Neural cell (in vitro differentiated cells): Measurements from ENCODE around the gene CLIC6. TPM values are rescaled to one million over a fixed set of nuclear protein-coding genes. Genes with fewer than 3 reads are reported as not detected.

Experiments
- H2AFZ ChIP-seq: fragments of 200-600, 300-800 bp; sonication (generic), shearing (Covaris generic); 2 replicates; pipeline ENCODE4 v1.6.0; 2014; ENCODE audit warnings: low read depth, mild to moderate bottlenecking, antibody characterized with exemption, low read length, moderate library complexity
- H3F3A ChIP-seq: fragments of 200-600 bp; shearing (Covaris generic); 2 replicates; pipeline ENCODE4 v1.6.1; 2016; ENCODE audit warnings: mild to moderate bottlenecking, moderate library complexity, mixed read lengths, antibody characterized with exemption, low read length; ENCODE audit not compliant: insufficient read depth, poor library complexity, severe bottlenecking
- H3K27ac ChIP-seq: fragments of 200-600, 300-800 bp; sonication (generic), shearing (Covaris generic); 2 replicates; pipeline ENCODE4 v1.5.1; 2014; ENCODE audit warnings: mild to moderate bottlenecking, low read length, moderate library complexity
- H3K27me3 ChIP-seq: fragments of 300-800, 200-600 bp; sonication (generic), shearing (Covaris generic); 2 replicates; pipeline ENCODE4 v1.6.0; 2014; ENCODE audit warnings: mild to moderate bottlenecking, low read depth, low read length, moderate library complexity; ENCODE audit not compliant: insufficient read depth
- H3K36me3 ChIP-seq: fragments of 300-800, 200-600 bp; sonication (generic), shearing (Covaris generic); 2 replicates; pipeline ENCODE4 v1.5.1; 2014; ENCODE audit warnings: mild to moderate bottlenecking, antibody characterized with exemption, low read length, moderate library complexity; ENCODE audit not compliant: insufficient read depth
- H3K4me2 ChIP-seq: fragments of 300-800, 200-600 bp; sonication (generic), shearing (Covaris generic); 2 replicates; pipeline ENCODE4 v1.6.0; 2014; ENCODE audit warnings: mild to moderate bottlenecking, low read length
- H3K4me3 ChIP-seq: fragments of 300-800, 200-600 bp; sonication (generic), shearing (Covaris generic); 2 replicates; pipeline ENCODE4 v1.5.1; 2014; ENCODE audit warnings: mild to moderate bottlenecking, low read length, moderate library complexity
- H3K79me2 ChIP-seq: fragments of 200-600 bp; shearing (Covaris generic); replicated peaks from 2 replicates; pipeline ENCODE4 v1.6.0; 2014; ENCODE audit warnings: mild to moderate bottlenecking, low read length, moderate library complexity; ENCODE audit not compliant: insufficient read depth
- H3K9ac ChIP-seq: fragments of 300-800, 200-600 bp; sonication (generic), shearing (Covaris generic); 2 replicates; pipeline ENCODE4 v1.6.1; 2016; ENCODE audit warnings: mild to moderate bottlenecking, low read length, mixed read lengths
- H3K9me2 ChIP-seq: fragments of 200-600 bp; shearing (Covaris generic); 2 replicates; pipeline ENCODE4 v1.6.1; 2016; ENCODE audit warnings: mild to moderate bottlenecking, low read length, mixed read lengths; ENCODE audit not compliant: insufficient read depth
- H3K9me3 ChIP-seq: fragments of 200-600, 300-800 bp; sonication (generic), shearing (Covaris generic); 2 replicates; pipeline ENCODE4 v1.6.1; 2016; ENCODE audit warnings: mild to moderate bottlenecking, mixed run types, low read length, moderate library complexity, mixed read lengths
- H4K20me1 ChIP-seq: fragments of 200-600 bp; shearing (Covaris generic); 2 replicates; pipeline ENCODE4 v1.6.1; 2016; ENCODE audit warnings: mild to moderate bottlenecking, mixed run types; ENCODE audit not compliant: insufficient read depth
- CTCF ChIP-seq: fragments of 450-650 bp; IDR thresholded peaks from 2 replicates; pipeline ENCODE4 v1.5.1; 2014; ENCODE audit warnings: antibody characterized with exemption, mild to moderate bottlenecking, moderate library complexity; ENCODE audit not compliant: poor library complexity, severe bottlenecking
- EP300 ChIP-seq: fragments of 450-650 bp; conservative IDR thresholded peaks from 2 replicates; pipeline ENCODE4 v1.6.1; 2014; ENCODE audit warnings: antibody characterized with exemption, mild to moderate bottlenecking, moderate library complexity; ENCODE audit not compliant: poor library complexity, severe bottlenecking
- EZH2 ChIP-seq: fragments of 200-600, 300-800 bp; shearing (Covaris generic), sonication (generic); IDR thresholded peaks from 2 replicates; pipeline ENCODE4 v1.6.1; 2014; ENCODE audit warnings: antibody characterized with exemption, low read length, borderline replicate concordance, mild to moderate bottlenecking; ENCODE audit not compliant: insufficient read depth, poor library complexity, severe bottlenecking
- MXI1 ChIP-seq: fragments of 450-650 bp; conservative IDR thresholded peaks from 2 replicates; pipeline ENCODE4 v1.6.1; 2014; ENCODE audit warnings: antibody characterized with exemption, mild to moderate bottlenecking; ENCODE audit not compliant: poor library complexity, severe bottlenecking
- POLR2AphosphoS5 ChIP-seq: IDR thresholded peaks from 2 replicates; pipeline ENCODE4 v1.6.1; 2012
- RAD21 ChIP-seq: fragments of 450-650 bp; conservative IDR thresholded peaks from 2 replicates; pipeline ENCODE4 v1.6.1; 2014; ENCODE audit warnings: antibody characterized with exemption, mild to moderate bottlenecking, moderate library complexity
- REST ChIP-seq: IDR thresholded peaks from 2 replicates; pipeline ENCODE4 v1.6.1; 2012; ENCODE audit warnings: borderline replicate concordance
- SMC3 ChIP-seq: fragments of 450-650 bp; conservative IDR thresholded peaks from 2 replicates; pipeline ENCODE4 v1.6.1; 2014; ENCODE audit warnings: antibody characterized with exemption, mild to moderate bottlenecking, moderate library complexity; ENCODE audit not compliant: poor library complexity
- TAF1 ChIP-seq: IDR thresholded peaks from 2 replicates; pipeline ENCODE4 v1.6.1; 2012; ENCODE audit warnings: low read depth
- polyA plus RNA-seq: library from polyadenylated mRNA; depleted of rRNA; stranded (reverse); fragments of >200 nt; gene quantifications from 2 replicates; pipeline ENCODE4 v1.2.3, GENCODE V29; 2014

Gene CLIC6
- polyA plus RNA-seq, 1 donor from 2014 or later: 0.32 TPM

- no peaks in the 10 kb centered on the region for H4K20me1 ChIP-seq
- no peak overlapping the region for H3K9ac ChIP-seq
- no peak overlapping the region for H2AFZ ChIP-seq
- H3K9me3 ChIP-seq: no peaks in the 10 kb centered on the region
- H3K4me2 ChIP-seq: no peak overlapping the region
- no peak for TF ChIP-seq EP300
- no peak for TF ChIP-seq CTCF
- TF ChIP-seq REST: no peak
- TF ChIP-seq TAF1: no peak
- TF ChIP-seq RAD21: no peak
- no peak for TF ChIP-seq EZH2
- no peak for TF ChIP-seq MXI1
- no peak for TF ChIP-seq SMC3
- TF ChIP-seq POLR2AphosphoS5: no peak
- no peak overlapping the region for H3K4me3 ChIP-seq
- no peaks in the 10 kb centered on the region for H3K36me3 ChIP-seq
- no peak overlapping the region for H3K27ac ChIP-seq
- no peaks in the 10 kb centered on the region for H3K27me3 ChIP-seq
- H3F3A ChIP-seq: no peaks in the 10 kb centered on the region
- no peaks in the 10 kb centered on the region for H3K9me2 ChIP-seq
- no peaks in the 10 kb centered on the region for H3K79me2 ChIP-seq
Observed at GRCh38 chr21:34730194-34730593, 61.4 kb downstream of the CLIC6 start.

GRCh38 chr21:34730756-34731445 lies 62.1 kb downstream of the CLIC6 start:
- no peaks in the 10 kb centered on the region for H3K36me3 ChIP-seq
- no peaks in the 10 kb centered on the region for H4K20me1 ChIP-seq
- no peak overlapping the region for H3K4me2 ChIP-seq
- no peaks in the 10 kb centered on the region for H3K27me3 ChIP-seq
- TF ChIP-seq EP300: no peak
- H3K9me3 ChIP-seq: no peaks in the 10 kb centered on the region
- H3K9me2 ChIP-seq: no peaks in the 10 kb centered on the region
- no peak overlapping the region for H3K9ac ChIP-seq
- H3K79me2 ChIP-seq: no peaks in the 10 kb centered on the region
- no peak overlapping the region for H3K27ac ChIP-seq
- no peaks in the 10 kb centered on the region for H3F3A ChIP-seq
- H3K4me3 ChIP-seq: no peak overlapping the region
- no peak overlapping the region for H2AFZ ChIP-seq
